Measurements from ENCODE around the gene SMAD1.

DNA sequence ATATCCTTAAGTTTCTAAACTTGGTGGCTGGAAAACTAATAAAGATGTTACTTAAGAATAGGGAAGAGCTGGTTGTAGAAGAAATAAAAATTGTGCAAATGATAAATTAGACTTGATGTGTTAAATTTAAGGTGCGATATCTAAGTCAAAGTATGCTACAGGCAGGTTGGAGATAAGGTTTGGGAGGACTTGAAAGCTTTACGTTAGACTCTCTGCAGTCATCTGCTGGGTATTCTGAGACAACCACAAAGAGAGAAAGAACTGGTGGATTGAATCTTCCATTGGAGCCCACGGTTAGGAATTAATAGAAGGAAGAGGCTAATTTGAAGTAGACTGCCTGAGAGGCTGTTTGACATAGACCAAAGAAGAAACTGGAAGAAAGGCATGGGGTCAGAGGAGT, 7.9 kb downstream of the SMAD1 start:
- TF ChIP-seq CTCF (conservative IDR thresholded peaks at IDR 0.05; ENCODE audit: low read length) (no peak), EZH2phosphoT487 (IDR thresholded peaks at IDR 0.05; ENCODE audit: borderline replicate concordance) (no peak)
